GM18511 (cell line): Measurements from ENCODE around the gene PCK1.
"Not testable (repeated sequence)": the region's sequence is repeated elsewhere in the genome, so short reads cannot be mapped to it uniquely, and the experiment has no call there.

Source experiments
- ATAC-seq: cut with Tn5 transposase; IDR thresholded peaks from one replicate; pipeline ENCODE4 v1.9.1; 2021; ENCODE audit warnings: mild to moderate bottlenecking, moderate library complexity; ENCODE audit not compliant: unreplicated experiment

The PCK1 gene

DNA sequence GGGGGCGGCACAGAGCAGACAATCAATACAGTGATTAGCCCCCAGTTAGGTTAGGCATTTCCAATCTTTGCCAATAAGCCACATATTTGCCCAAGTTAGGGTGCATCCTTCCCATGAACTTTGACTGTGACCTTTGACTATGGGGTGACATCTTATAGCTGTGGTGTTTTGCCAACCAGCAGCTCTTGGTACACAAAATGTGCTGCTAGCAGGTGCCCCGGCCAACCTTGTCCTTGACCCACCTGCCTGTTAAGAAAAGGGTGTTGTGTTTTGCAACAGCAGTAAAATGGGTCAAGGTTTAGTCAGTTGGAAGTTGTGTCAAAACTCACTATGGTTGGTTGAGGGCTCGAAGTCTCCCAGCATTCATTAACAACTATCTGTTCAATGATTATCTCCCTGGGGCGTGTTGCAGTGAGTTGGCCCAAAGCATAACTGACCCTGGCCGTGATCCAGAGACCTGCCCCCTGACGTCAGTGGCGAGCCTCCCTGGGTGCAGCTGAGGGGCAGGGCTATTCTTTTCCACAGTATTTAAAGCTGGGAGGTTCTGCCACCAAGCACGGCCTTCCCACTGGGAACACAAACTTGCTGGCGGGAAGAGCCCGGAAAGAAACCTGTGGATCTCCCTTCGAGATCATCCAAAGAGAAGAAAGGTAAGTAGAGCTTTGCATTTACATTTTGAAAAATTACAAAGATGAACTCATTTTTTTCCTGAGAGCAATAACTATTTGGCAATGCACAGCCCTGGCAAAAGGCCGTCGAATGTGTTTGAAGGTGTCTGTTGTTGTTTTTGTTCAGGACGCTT, at the start of gene PCK1:
TSS of gene PCK1 (plus strand) at position 557 of the 802 bp plus-strand sequence. CDS start 302 bp downstream, outside the sequence.
- ATAC-seq, result no peak

- ATAC-seq, result not testable (repeated sequence)
Measured at GRCh38 chr20:57511709-57512108, 49.2 kb upstream of the PCK1 start.

- ATAC-seq, result no peak
Measured at GRCh38 chr20:57512432-57512831, 48.5 kb upstream of the PCK1 start.

DNA sequence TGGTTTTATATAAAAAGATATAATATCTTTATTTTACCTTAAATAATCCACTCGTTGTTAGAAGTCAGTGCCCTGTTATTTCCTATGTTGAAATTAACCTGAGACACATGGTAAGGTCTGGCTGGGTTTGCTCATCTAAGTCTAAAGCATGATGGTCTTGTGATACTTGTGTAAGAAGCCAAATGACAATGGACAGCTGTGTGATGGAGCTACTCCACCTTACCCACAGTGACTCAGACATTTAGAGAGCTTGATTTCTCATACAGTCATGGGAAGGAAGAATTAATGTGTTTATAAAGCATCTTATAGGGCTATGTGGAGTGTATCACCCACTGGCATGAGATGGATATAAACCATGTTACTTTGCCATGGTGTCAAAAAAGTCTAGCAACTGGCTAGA, 47.7 kb upstream of the PCK1 start:
- no peak for ATAC-seq

DNA sequence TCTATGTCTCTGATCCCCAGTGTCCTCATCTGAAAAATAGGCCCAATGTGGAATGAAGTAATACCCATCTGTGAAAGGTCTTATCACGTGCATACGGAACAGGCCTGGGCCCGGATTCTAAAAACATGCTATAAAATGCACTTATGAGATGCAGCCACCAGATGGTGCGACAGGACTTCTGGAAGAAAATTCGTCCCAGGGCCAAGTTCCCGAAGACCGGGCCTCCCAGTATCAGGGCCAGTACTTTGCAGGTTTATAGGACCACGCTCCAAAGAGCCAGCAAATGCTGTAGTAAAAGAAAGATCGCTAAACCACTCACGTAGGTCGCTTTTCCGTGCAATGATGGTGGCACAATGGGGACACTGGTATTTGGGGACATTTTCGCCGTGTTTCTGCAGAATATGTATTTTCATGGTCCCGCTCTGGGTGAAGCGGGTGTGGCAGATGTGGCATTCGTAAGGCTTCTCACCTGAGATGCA, 46.6 kb upstream of the PCK1 start:
- no peak for ATAC-seq

GRCh38 chr20:57517904-57518303, 43.0 kb upstream of the PCK1 start:
- ATAC-seq, result no peak

- ATAC-seq, result no peak
Measured at GRCh38 chr20:57522380-57523140, 38.4 kb upstream of the PCK1 start.

GRCh38 chr20:57523782-57524181, 37.1 kb upstream of the PCK1 start:
- no peak for ATAC-seq

DNA sequence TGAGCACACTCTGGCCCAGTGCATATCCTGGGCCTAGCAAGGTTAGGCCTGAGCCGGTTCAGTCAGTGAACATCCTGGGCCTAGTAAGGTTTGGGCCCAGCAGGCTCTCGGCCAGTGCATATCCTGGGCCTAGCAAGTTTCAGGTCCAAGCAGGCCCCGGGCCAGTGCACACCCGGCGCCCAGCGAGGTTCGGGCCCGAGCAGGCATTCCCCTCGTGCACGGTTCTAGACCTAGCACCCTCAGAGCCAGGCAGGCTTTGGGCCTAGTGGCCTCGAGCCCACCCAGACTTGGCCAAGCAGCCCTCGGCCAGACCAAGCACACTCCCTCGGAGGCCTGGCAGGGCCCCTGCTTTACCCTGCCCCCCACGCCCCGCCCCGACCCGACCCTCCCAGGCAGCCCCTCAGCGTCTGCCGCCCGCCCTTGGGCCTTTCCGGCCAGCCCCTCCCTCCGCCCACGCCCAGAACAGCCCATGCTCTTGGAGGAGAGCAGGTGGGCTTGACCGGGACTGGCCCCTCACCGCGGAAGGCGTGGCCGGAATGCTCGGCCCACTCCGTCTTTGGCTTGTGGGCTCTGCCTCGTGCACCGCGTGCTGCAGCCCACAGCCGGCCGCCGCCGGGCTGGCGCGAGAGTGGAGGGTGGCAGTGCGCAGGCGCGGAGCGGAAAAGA, 36.3 kb upstream of the PCK1 start, which contains the start of gene CTCFL:
TSS of gene CTCFL (minus strand) at position 630 of the 666 bp plus-strand sequence. CDS start 935 bp downstream, outside the sequence.
- no peak for ATAC-seq

DNA sequence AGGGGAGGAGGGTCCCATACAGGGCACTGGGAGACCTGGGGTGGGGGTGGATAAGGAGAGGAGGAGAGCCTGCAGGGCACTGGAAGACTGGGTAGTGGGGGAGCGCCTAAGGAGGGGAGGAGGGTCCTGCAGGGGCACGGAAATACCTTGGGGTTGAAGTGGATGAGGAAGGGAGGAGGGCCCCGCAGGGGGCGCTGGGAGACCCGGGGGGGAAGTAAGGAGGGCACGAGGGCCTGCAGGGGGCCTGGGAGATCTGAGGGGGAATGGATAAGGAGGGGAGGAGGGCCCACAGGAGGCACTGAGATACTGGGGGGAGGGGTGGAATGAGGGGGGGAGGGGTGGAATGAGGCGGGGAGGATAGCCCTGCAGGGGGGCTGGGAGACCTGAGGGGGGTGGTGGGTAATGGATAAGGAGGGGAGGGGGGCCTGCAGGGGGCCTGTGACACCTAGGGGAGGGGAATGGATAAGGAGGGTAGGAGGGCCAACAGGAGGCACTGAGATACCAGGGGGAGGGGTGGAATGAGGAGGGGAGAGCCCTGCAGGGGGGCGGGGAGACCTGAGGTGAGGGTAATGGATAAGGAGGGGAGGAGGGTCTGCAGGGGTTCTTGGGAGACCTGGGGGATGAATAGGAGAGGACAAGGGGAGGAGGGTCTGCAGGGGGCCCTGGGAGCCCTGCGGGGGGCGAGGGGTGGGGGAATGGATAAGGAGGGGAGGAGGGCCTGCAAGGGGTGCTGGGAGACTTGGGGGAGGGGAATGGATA, 35.4 kb upstream of the PCK1 start:
- ATAC-seq, result no peak

DNA sequence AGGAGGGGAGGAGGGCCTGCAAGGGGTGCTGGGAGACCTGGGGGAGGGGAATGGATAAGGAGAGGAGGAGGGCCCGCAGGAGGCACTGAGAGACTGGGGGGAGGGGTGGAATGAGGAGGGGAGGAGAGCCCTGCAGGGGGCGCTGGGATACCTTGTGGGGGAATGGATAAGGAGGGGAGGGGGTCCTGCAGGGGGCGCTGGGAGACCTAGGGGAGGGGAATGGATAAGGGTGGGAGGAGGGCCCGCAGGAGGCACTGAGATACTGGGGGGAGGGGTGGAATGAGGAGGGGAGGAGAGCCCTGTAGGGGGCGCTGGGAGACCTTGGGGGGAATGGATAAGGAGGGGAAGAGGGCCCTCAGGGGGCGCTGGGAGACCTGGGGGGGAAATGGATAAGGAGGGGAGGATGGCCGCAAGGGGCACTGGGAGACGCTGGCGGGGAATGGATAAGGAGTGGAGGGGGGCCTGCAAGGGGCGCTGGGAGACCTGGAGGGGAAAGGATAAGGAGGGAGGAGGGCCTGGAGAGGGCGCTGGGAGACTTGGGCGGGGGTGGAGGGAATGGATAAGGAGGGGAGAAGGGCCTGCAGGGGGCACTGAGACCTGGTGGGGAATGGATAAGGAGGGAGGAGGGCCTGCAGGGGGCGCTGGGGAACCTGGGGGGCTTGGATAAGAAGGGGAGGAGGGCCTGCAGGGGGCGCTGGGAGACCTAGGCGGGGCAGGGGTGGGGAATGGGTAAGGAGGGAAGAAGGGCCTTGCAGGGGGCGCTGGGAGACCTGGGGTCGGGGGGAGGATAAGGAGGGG, 34.6 kb upstream of the PCK1 start:
- no peak for ATAC-seq

- ATAC-seq, result no peak
Measured at GRCh38 chr20:57526885-57527460, 33.9 kb upstream of the PCK1 start.

GRCh38 chr20:57527728-57528127, 33.2 kb upstream of the PCK1 start:
- ATAC-seq, result no peak

- ATAC-seq, result no peak
Measured at GRCh38 chr20:57528148-57528547, 32.8 kb upstream of the PCK1 start.

DNA sequence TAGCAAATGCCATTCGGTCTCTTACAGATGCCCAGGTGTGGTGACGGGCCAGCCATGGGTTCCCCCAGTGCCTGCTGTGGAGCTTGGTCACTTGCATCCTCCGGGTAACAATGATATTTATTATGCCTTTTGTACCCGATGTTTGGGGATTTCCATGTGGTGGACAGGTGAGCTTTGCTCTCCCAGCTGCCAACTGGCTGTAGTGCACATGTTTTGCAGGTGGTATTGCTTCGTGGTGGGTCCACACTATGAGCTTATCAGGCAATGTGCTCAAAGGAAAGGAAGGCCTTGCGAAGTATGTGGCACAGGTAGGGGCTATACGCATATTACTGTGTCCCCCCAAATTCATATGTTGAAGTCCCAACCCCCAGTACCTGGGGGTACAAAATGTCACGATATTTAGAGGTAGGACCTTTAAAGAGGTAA, 31.7 kb upstream of the PCK1 start:
- ATAC-seq, result no peak

DNA sequence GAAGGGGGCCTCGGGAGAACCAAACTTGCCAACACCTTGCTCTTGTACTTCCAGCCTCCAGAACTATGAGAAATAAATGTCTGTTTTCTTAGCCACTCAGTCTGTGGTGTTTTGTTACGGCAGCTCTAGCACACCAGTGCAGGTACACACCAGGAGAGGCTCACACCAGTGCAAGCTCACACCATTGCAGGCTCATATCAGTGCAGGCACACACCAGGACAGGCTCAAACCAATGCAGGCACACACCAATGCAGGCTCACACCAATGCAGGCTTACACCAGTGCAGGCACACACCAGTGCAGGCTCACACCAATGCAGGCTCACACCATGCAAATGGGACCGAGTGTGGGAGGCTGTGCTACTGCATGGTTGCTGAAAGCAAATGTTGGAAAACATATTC, 31.1 kb upstream of the PCK1 start:
- no peak for ATAC-seq

GRCh38 chr20:57530327-57530981, 30.5 kb upstream of the PCK1 start:
- ATAC-seq, result no peak

GRCh38 chr20:57532104-57532503, 28.8 kb upstream of the PCK1 start:
- ATAC-seq, result no peak

GRCh38 chr20:57535297-57535696, 25.6 kb upstream of the PCK1 start:
- ATAC-seq, result no peak
